Colonic mucosa (tissue), 4 donors: ENCODE results near the gene PAN2. TPM values are rescaled to one million over a fixed set of nuclear protein-coding genes. Genes with fewer than 3 reads are reported as not detected.

ENCODE experiments used
- DNase-seq: peaks from one replicate; pipeline ENCODE4 v3.0.0-alpha.2; 2020
- H3K27ac ChIP-seq: fragments of 200-600 bp; one replicate; pipeline ENCODE4 v1.8.0; 2021
- H3K27me3 ChIP-seq: fragments of 200-600 bp; one replicate; pipeline ENCODE4 v1.8.0; 2021
- H3K36me3 ChIP-seq: fragments of 200-600 bp; one replicate; pipeline ENCODE4 v1.8.0; 2021
- H3K4me1 ChIP-seq: fragments of 200-600 bp; one replicate; pipeline ENCODE4 v1.8.0; 2021; ENCODE audit warnings: mild to moderate bottlenecking
- H3K4me3 ChIP-seq: fragments of 200-600 bp; one replicate; pipeline ENCODE4 v1.8.0; 2021
- H3K9ac ChIP-seq, 2 donors: one replicate each; pipeline ENCODE4 v1.7.0; 2013; ENCODE audit warnings: control low read depth in 2 of 2, low read depth in 2 of 2, low read length in 2 of 2
- H3K9me3 ChIP-seq: fragments of 200-600 bp; one replicate; pipeline ENCODE4 v1.8.0; 2021
- CTCF ChIP-seq: fragments of 200-600 bp; IDR thresholded peaks from one replicate; pipeline ENCODE4 v1.8.0; 2022; ENCODE audit warnings: antibody characterized with exemption, mild to moderate bottlenecking
- intact Hi-C: fragments of 100-400 bp; cut with DNase I; formaldehyde crosslinking; loops from one replicate; pipeline ENCODE4 v1.14.1; 2022
- total RNA-seq, 2 donors: library from RNA; stranded (reverse); fragmentation: NEBNext Ultra II Directional in 1 of 2; extraction: Animal tissue kit (Norgen Biotek cat#: 25700) in 1 of 2; gene quantifications; one replicate each; pipeline ENCODE4 v1.2.1, GENCODE V29; 2021
- donor health status: healthy.
- donor health status: DM: no; HTN: no; CAD: no.
- donor health status: DM: no; HTN: no; CAD: no.

The PAN2 gene
- total RNA-seq, 2 donors from 2014 or later, result 48.1 to 68.0 TPM

- Histone ChIP-seq H3K27ac (no peak within 1 kb of the TSS), H3K27me3 (no peaks in the 10 kb centered on the region), H3K4me3 (no peak within 1 kb of the TSS), H3K36me3 (no peaks in the 10 kb centered on the region), H3K9me3 (no peaks in the 10 kb centered on the region), H3K9ac (no peak within 1 kb of the TSS), H3K4me1 (peaks cover 5% of the 10 kb centered on the region)
- intact Hi-C loops, result loop anchor here (5.0 kb wide), 1 partner anchor 85 kb away; the partner anchor contains the start of gene TIMELESS
- DNase-seq, result no peak
- TF ChIP-seq CTCF, result no peak
Observed at GRCh38 chr12:56362130-56363059, 28.6 kb upstream of the PAN2 start, which contains the start of gene APOF. Gene APOF, minus strand, starts transcription at chr12:56362857. Its CDS starts 112 bp downstream, at chr12:56362745.

- Histone ChIP-seq H3K27ac (no peak overlapping the region), H3K36me3 (no peaks in the 10 kb centered on the region), H3K9me3 (no peaks in the 10 kb centered on the region), H3K4me3 (no peak overlapping the region), H3K4me1 (peaks cover 5% of the 10 kb centered on the region), H3K9ac (no peak overlapping the region), H3K27me3 (no peaks in the 10 kb centered on the region)
- intact Hi-C loops, result loop anchor here (5.0 kb wide), 1 partner anchor 86 kb away; the partner anchor contains the start of gene TIMELESS
- no peak for TF ChIP-seq CTCF
- DNase-seq, result no peak
Observed at GRCh38 chr12:56361487-56362129, 27.8 kb upstream of the PAN2 start.

DNA sequence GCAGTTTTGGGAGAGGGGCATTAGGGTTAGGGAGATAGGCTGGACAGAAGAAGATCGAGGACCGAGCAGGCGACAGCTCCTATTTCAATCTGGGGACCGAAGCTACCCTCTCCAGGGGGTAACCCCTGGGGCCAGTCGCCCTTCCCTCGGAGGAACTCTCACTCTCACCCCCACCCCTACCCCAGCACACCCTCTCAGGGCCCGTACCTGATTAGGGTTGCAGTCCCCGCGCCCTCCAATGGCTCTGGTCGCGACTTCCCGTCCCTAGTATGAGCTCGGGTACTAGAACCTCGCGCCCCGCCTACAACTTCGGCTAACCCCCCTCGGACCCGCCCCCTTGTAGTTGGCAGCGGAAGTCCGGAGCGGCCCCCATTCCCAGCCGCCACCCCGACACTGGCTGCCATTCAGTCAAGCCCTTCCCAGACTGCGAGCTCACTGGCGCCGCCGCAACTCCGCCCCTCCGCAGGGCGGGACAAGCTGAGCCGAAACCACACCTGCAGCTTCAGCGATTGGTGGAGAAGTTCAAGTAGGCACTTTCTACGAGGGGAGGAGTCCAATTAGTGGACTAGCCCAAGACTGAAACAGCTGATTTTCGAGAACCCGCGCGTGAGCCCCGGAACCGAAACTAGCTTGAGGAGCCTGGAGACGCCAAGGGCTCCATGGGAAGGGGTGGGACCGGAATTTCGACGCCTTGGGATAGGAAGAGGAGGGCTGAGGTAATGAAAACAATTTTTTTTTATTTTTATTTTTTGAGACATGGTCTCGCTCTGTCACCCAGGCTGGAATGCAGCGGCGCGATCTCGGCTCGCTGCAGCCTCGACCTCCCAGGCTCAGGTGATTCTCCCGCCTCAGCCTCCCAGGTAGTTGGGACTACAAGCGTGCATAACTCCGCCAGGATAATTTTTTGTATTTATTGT lies 26.3 kb upstream of the PAN2 start, which contains the start of gene STAT2:
Gene STAT2 (minus strand): TSS at position 257 of the 917 bp plus-strand sequence. CDS start 3,536 bp downstream, outside the sequence.
- intact Hi-C loops, result loop anchor here (5.0 kb wide), 1 partner anchor 87 kb away; the partner anchor contains the start of gene TIMELESS
- no peak for TF ChIP-seq CTCF
- peak; percentile 99 for DNase-seq
- no peaks in the 10 kb centered on the region for H3K9me3 ChIP-seq
- peaks cover 5% of the 10 kb centered on the region for H3K4me1 ChIP-seq
- H3K9ac ChIP-seq, result peak within 1 kb of the TSS; percentile 82 to 95
- peak within 1 kb of the TSS; percentile 91 for H3K27ac ChIP-seq
- H3K36me3 ChIP-seq, result peaks cover 12% of the 10 kb centered on the region
- peak within 1 kb of the TSS; percentile 56 for H3K4me3 ChIP-seq
- no peaks in the 10 kb centered on the region for H3K27me3 ChIP-seq

DNA sequence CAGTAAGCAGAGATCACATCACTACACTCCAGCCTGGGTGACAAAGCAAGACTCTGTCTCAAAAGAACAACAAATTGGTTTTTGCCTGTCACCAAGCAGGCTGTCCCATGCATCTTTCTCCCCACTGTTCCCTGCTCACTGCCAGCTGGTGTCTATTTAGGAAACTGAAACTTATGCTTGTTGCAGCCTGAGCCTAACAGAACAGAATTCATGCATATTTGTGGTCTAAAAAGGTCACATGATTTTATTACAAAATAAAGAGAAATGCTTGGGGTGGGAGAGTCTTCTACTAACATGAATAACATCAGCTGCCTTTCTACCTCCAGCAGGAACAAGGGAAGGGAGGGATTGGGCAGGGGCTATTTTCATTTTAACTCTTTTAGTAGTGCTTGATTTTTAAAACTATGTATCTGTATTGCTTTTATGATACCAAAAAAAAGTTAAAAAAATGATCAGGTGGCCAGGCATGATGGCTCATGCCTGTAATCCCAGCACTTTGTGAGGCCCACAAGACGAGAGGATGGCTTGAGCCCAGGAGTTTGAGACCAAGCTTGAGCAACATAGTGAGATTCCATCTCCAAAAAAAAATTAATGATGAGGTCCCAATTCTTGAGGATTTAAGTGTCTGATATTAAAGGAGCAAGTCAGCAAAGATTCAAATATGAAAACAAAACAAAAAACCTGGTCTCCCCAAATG lies 25.2 kb upstream of the PAN2 start:
- no peak for TF ChIP-seq CTCF
- H3K9me3 ChIP-seq, result no peaks in the 10 kb centered on the region
- no peaks in the 10 kb centered on the region for H3K27me3 ChIP-seq
- peak overlapping the region; percentile 30 to 82 for H3K9ac ChIP-seq
- no peak for DNase-seq
- peaks cover 5% of the 10 kb centered on the region for H3K4me1 ChIP-seq
- H3K36me3 ChIP-seq, result peaks cover 19% of the 10 kb centered on the region
- peak overlapping the region; percentile 54 for H3K4me3 ChIP-seq
- H3K27ac ChIP-seq, result peak overlapping the region; percentile 61
- intact Hi-C loops, result no loop called here
